ENCODE measurements around the gene ALDH1L1.

The ALDH1L1 gene

DNA sequence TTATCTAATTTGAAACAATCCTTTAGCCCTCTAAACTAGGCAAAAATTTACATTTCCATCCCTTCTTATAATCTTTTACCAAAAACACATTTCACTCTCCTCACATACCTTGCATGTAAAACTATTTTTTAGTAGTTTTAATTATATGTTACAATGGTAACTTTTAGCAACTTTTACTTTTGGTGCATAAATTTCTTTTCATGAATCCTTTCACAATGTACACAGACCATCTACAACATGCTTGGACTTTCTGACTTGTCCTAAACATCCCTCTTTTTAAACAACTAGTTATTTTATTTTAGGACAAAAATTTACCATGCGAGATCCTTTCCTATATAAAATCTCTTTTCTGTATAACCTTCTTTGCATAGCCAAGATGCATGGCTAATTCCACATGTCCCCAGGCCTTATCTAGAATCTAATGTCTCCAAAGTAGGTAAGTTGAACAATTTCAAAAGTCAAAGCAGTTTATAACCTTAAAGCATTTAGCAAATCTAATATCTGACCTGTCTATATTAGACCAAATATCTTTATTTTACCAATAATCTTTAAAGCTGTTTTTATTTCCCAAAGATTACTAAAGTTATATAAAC is 14.4 kb upstream of the ALDH1L1 start:
- no peak for DNase-seq (ENCODE audit: low read depth)

DNA sequence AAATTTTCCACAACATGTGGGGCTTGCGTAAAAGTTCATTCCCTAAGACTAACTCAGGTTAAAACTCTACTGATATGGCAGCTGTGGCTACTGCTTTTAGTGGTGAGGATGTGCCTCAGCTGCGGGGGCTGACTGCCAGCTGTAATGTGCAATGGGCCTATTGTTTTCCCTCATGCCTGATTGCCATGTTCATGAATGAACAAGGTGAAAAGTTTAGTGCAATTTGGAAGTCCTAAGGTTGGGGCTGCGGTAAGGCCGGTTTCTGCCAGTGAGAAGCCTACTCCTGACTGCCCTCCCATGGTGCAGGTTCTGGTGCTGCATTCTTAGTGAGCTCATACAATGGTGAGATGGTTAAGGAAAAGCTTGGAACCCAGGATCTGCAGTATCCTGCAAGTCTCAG is 10.9 kb upstream of the ALDH1L1 start:
- DNase-seq (ENCODE audit: low read depth), result no peak

DNA sequence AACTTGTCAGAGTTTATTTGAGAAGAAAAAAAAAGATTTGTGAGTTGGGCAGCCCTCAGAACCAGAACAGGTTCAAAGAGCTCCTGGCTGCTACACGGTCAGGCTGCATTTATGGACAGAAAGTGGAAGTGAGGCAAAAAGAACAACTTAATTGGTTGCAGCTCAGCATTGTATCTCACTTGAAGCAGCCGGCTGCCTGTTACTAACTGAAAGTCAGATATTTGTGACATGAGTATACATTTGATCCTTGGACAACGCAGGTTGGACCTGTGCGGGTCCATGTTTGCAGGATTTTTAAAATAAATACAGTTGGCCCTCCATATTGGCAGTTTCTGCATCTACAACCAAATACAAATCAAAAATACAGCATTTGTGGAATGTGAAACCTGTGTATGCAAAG is 7.5 kb upstream of the ALDH1L1 start:
- no peak for DNase-seq (ENCODE audit: low read depth)

DNA sequence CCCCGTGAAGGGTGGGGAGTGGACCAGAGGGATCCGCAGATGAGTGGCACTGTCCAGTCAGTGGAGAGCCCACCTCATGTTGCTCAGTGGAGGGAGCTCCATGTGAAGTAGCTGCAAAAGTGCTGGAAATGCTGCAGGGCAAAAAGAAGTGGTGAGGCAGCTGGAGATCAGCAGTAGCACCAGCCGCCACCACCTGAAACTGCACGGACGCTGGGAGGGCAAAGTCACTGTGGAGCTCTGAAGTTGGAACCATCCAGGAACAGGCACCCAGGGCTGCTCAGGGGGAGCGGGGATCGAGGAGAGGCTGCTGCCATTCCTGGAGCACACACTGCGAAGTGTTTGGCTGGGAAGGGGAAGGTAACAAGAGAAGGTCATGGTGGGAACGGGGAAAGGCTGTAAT is 6.4 kb upstream of the ALDH1L1 start:
- no peak for DNase-seq (ENCODE audit: low read depth)

DNA sequence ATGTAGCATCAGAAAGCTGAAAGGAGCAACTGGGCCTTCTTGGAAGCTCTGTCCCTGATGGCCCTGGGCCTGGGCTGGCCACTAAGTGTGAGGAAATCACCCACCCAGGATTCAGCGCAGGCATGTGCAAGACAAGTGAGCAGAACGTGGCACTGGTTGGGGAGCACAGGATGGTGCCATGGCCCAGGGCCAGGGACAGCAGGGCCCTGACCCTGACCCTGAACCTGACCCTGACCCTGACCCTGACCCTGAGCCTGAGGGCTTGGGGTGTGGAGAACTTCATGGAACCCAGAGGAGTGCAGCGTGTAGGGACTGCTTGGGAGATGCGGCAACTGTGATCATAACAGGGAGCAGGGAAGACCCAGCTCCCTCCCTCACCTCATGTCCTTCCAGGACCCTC is 5.9 kb upstream of the ALDH1L1 start:
- no peak for DNase-seq (ENCODE audit: low read depth)

DNA sequence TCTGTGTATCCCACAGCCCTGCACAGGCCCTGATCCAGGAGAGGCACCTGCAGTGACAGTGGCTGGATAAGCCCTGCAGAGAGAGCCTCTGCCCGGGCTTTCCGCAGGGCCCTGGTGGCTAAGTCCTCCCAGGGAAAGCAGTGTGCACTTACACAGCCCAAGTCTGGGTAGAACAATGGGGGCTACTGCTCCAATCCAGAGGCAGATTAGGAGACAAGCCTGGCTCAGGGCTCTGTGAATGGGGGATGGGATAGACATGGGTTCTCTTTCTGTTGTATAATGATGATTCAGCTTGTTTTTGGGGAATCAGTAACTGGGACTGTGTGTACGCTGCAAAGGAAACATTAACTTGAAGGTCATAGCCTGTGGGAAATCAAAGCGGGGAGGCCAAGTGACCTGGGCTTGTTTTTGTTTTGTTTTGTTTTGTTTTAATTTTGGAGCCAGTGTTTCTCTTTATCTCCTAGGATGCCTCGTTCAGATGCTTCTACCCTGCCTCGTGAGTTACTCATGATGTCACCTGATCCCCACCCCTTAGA is 4.1 kb upstream of the ALDH1L1 start:
- no peak for DNase-seq (ENCODE audit: low read depth)

DNA sequence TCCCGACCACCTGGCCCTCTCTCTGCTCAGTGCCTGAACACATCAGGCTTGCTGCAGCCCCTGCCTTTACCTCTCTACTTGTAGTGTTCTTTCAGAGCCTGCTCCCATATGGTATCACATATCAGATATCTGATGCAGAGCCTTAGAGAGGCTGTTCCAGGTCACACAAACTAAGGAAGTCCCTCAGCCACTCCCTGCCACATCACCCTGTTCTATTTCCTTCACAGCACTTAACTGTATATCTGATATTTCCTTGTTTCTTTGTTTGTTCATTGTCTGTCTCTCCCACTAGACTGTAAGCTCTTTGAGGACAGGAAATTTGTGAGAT is 976 bp upstream of the ALDH1L1 start:
- no peak for DNase-seq (ENCODE audit: low read depth)

DNA sequence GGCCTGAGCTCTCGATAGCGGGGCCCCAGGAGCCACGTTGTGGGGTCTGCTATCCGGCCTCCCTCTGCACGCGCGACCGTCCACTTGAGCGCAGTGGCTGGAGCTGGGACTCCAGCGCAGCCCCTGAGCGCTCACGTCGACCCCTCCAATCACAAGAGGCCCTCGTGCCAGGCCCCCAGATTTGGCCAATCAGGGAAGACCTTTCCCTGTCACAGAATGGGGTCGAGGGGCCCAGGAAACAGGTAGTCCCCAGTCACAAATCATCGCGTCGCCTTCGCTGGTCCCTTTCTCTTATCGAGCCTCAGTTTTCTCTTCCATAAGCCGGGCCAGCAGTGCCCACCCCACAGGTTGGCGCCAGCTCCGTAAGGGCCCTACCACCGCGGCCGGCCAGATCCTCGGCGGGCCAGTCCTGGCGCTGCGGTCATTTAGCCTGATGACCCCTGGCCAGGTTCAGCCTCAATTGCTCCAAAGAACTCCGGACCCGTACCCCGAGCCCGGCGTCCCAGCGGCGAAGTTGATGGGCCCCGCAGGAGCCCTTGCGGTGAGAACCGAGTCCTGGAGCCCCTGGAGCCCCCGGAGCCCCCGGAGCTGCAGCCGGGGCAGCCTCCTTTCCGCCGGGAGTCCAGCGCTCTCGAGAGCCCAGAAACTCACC is 435 bp downstream of the ALDH1L1 start:
- no peak for DNase-seq (ENCODE audit: low read depth)

DNA sequence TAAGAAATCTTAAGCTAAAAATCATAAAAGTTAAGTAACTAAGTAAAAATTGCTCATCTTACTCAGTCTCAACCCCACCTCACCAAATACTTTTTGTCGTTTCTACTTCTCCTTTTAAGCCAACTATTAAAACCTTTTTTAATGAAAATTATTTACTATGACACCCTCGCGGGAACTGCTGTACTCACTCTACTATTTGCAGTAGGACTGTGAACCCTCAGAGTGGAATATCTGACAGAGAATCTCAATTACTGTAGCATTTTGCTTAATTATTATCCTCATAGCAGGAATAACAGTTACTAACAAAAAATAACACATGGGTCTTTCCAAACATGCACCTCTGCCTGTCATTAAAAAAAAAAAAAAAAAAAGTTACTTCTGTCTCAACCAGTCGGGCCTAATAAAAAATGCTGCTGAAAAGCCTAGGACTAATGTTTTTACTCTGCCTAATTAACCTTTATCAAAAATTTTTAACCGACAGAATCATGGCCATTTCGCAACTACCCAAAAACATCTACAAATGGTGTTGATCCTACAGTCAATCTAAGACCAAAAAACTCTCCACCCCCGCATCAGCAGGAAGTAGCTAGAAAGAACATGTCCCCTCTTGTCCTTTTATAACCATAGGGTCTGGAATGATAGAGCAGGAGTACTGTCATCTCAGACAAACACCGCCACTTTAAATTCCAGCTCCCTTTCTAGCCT is 10.2 kb downstream of the ALDH1L1 start:
- no peak for DNase-seq (ENCODE audit: low read depth)

DNA sequence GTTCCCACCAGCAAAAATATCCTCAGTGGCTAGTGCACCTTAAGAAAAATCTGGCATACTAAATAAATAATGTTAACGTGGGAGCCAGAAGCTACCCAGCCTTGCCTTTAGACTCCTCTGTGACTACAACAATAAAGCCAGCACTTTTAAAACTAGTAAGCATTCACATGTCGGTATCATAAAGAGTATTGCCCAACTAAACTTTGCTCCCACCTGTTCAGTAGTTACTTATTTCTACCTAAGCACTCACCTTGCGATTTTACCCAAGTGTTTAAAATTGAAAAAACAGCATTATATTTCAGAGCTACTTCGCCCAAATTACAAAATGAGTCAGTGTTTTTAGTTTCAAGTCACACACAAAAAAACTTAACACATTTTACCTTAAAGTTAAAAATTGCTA is 12.8 kb downstream of the ALDH1L1 start:
- DNase-seq (ENCODE audit: low read depth), result no peak

DNA sequence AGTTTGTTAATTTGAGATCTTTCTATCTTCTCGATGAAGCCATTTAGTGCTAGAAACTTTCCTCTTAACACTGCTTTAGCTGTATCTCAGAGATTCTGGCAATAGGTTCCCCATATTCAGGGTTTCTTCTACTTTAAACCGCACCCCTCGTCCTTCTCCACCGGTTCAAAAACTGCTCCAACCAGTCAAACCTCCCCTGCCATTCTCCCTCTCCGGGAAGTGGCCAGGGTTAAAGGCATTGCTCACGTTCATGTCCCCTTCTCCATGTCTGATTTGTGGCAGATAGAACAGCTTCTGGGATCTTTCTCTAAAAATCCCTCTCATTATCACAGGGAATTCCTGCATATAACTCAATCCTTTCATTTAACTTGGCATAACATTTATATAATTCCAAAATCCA is 14.4 kb downstream of the ALDH1L1 start:
- DNase-seq (ENCODE audit: low read depth), result no peak

DNA sequence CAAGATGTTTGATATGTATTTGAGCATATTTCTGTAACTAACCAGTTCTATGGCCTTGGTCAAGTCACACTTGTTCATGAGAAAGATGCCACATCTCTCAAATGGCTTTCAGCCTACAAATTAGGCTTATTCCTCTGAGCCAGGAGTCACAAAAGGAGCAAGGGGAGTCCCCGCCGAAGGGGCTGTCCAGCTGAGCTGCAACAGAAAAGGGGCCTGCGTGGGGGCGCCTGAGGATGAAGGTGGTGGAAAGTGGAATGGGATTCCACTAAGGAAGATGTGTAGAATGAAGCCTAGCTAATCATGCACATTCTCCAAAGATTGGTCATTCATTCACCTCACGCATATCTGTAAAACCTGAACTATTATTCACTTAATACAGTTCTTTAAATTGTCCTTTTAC is 19.1 kb downstream of the ALDH1L1 start:
- DNase-seq (ENCODE audit: low read depth), result no peak

DNA sequence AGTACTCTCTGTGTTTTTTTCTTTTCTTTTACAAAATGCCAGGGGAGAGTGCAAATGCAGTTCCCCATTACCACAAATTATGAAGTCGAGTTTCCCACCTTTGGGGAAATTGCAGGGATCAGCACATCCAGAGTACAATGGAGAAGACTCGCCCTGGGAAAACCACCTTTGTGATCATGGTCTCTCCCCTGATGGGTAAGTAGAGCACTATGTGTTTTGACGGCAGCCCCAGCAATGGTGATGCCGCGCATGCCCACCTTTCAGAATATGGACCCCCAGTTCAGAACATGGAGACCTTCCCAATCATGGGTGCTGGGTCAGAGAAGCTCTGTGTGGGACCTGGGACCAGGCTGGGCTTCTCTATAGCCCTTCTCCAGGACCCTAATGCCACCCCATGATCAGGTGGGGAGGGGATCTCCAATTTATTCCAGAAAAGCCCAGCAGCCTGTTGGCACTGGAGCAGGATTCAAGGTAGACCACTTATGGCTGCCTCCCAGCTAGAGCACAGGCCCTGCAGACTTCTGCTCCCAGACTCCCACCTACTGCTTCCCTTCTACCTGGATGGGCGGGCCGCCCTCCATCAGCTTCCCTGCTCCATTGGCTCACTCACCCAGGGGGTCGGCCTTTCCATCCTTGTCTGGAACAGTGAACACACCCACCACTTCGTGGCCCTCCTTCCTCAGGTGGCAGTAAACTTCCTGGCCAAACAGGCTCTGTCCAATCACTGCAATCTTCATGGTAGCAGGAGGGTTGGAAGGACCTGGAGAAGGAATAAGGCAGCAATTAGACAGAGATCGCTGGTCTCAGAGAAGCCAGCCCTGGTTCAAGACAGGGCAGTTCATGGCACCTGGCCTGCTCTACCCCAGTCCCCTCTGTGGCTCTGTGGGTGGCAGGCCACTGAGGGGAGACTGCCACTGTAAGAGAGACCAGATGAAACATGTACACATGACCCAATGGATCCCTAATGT is 19.9 kb downstream of the ALDH1L1 start:
- DNase-seq (ENCODE audit: low read depth), result no peak

DNA sequence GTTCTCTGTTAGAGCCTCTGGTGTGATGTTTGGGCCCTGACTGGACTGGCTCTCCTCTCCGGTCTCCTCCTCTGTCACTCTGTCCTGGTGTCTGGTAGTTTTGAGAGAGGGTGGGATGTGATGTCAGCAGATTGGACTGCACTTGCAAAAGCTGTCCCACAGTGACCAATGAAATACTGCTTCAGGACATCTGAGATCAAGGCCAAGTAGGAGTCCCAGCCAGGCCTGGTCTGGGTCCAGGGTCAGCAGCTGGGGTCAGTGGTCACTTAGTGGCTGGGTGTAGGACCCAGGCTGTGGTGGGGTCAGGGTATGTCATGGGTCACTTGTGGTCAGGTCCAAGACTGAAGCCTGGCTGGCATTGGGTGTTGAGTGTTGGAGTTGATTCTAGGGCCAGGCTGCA is 20.9 kb downstream of the ALDH1L1 start:
- DNase-seq (ENCODE audit: low read depth), result no peak

DNA sequence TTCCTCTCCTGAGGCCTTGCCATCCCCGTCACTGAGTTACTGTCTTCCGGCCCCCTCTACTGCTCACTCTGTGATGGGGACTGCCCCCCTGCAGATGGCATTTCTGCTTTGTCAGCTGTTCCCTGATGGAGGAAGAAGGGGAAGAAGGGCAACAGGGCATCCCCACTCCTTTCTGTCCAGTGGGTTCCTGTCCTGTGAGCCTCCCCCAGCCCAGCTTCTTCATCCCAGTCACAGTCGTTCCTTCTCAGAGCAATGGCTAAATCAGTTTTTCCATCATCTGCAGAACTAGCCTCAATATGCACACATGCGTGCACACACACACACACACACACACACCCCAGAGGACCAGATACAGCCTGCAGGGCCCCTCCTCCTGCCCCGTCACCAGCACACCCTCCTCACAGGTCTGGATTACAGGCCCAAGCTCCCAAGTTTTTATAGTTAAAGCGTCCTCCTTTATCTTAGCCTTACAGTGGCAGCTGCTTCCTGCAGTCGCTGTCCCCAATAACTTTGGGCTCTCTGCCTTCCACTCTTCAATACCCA is 21.4 kb downstream of the ALDH1L1 start:
- no peak for DNase-seq (ENCODE audit: low read depth)

DNA sequence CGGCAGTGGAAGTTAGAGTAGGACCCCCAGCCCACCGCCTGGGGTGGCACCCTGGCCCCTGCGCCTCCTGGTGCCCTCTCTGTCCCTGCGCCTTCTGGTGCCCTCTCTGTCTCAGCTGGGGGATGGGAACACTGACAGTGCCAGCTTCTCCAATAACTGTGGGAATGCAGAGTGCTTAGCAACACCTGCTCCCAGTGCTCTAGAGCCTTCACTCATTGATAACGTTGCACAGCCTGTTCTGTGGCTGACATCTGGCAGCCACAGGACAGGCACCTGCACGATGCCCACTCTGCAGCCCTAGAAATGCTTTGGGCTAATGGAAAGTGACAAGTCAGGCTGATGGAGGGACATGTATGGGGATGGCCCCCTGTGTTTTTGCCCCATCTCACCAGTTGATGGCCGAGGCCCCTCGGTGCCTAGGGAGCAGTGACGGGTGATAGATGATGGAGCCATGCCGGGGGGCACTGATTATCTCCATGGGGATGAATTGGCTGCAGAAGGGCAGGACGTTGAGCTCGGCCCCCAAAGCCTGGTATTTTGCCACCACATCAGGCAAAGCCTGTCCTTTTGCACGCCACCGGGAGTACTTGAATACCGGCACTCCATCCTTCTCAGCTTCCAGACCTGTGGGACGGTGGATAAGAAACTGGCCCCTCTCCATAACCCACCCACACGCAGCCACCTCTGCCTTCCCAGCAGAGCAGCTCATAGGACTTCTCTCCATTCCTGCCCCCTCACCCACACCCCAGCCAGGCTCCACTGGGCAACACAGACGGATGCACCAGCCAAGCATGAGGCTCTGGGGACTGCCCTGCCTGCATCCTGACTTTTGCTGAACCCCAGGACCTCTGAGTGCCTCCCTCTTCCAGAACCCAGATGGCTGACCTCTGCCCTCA is 22.1 kb downstream of the ALDH1L1 start:
- DNase-seq (ENCODE audit: low read depth), result no peak

DNA sequence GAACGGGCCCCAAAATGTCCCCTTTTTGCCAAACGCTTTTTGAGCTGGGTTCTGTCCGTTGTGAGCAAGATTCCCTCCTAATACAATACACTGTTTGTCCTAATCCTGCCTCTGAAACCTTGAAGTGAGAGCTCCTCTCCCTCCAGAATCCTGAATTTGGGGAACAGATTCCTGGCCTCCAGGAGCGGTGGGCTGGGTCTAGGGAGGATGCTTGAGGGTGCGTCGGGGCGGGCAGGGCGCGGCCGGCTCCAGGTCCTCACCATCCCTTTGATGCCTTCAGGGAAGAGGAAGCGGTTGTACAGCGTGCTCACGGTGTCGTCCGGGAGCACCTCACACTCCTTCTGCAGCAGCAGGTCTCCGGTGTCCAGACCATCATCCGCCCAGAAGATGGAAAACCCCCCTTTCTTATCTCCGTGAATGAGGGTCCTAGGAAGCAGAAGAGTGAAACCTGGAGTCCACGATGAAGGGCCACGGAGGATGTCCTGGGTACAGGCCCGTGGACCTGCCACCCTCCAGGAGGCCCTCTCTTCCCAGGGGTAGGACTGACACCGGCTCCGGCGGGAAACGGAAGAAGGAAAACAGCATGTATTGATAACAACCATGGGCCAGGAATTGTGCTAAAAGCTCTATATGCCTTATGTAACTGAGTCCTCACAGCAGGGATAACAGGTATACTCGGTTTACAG is 23.2 kb downstream of the ALDH1L1 start:
- DNase-seq (ENCODE audit: low read depth), result no peak

DNA sequence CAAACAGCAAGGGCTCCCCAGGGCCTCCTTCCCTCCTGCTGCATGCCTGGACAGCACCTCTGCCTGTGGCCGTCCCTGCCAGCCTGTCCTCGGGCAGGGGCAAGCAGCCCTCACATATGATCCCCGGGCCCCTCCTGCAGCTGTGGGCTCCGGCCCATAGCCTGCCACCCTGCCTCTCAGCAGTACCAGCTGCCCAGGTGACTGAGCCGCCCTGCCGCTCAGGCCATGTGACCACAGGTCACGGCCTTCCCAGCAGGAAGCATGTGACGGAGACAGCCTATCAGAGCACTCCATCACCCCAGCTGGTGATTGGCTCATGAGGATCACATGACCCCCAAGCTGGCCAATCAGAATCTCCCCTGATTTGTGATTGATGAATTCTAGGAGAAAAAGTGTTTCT is 23.9 kb downstream of the ALDH1L1 start:
- no peak for DNase-seq (ENCODE audit: low read depth)

DNA sequence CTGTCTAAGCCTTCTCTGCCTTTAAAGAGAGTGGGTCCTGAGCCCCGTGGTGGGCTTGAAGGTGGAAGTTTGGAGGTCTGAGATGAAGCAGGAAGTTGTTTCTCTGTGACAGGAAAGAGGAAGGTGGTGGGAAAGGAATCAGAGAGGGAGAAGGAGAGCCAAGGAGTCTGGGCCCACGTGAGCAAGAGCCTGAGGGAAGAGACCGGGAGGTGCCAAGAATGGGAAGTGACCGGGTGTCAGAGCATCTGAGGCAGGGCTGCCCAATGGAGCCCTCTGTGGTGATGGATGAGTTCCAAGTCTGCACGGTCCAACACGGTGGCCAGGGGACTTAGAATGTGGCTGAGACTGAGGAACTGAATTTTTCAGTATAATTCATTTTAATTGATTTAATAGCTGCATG is 24.6 kb downstream of the ALDH1L1 start:
- no peak for DNase-seq (ENCODE audit: low read depth)

DNA sequence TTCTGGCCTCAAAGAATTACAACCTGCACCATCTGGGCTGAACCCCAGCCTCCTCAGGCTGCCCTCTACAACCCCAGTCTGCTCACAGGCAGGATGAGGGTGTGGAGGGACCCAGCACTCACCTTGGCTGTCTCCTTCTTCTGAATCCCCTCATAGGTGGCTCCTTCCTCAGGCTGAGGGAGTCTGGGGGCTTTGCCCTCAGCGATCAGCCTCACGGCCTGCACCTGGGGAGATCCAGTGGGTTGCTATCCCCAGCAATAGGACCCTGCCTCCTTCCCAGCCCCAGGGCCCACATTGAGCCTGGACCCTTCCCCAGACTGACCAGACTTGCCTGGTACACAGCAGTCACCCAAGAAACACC is 25.1 kb downstream of the ALDH1L1 start:
- DNase-seq (ENCODE audit: low read depth), result no peak

All from activated T-cell treated with anti-CD3 and anti-CD28 coated beads for 1 hour (primary cell).